CD4-positive, alpha-beta T cell treated with Interleukin-15 for 1 hour (primary cell): Measurements from ENCODE around the gene NEMP1.
A peak's percentile ranks its signal among the peaks of the same experiment; 100 is the strongest.
"Not testable (repeated sequence)": the region's sequence is repeated elsewhere in the genome, so short reads cannot be mapped to it uniquely, and the experiment has no call there.

Experiments
- DNase-seq: peaks from one replicate; pipeline ENCODE4 v3.0.0-alpha.2; 2020

The NEMP1 gene

GRCh38 chr12:57019983-57020719 lies 58.4 kb downstream of the NEMP1 start:
- no peak for DNase-seq

GRCh38 chr12:57018906-57019305 lies 59.7 kb downstream of the NEMP1 start:
- DNase-seq = no peak

GRCh38 chr12:57018353-57018752 lies 60.2 kb downstream of the NEMP1 start:
- not testable (repeated sequence) for DNase-seq

- DNase-seq = no peak
Measured at GRCh38 chr12:57016348-57016747, 62.2 kb downstream of the NEMP1 start, which contains the start of gene TAC3. Gene TAC3 (minus strand): TSS chr12:57016529. CDS start chr12:57015797, 732 bp downstream.

GRCh38 chr12:57012600-57013465 lies 65.8 kb downstream of the NEMP1 start:
- no peak for DNase-seq

GRCh38 chr12:57011438-57012424 lies 66.9 kb downstream of the NEMP1 start:
- DNase-seq = no peak

- no peak for DNase-seq
Measured at GRCh38 chr12:57010627-57011247, 67.9 kb downstream of the NEMP1 start.

GRCh38 chr12:57009949-57010626 lies 68.5 kb downstream of the NEMP1 start:
- no peak for DNase-seq

GRCh38 chr12:57008178-57008577 lies 70.4 kb downstream of the NEMP1 start:
- no peak for DNase-seq

- no peak for DNase-seq
Measured at GRCh38 chr12:57006809-57007475, 71.6 kb downstream of the NEMP1 start.

GRCh38 chr12:57005980-57006808 lies 72.4 kb downstream of the NEMP1 start, which contains the start of gene ZBTB39:
Gene ZBTB39 (minus strand): TSS chr12:57006546. CDS start chr12:57004917, 1,629 bp downstream.
- peak; percentile 68 for DNase-seq
